Suprapubic skin (tissue), 4 donors: Measurements from ENCODE around the gene CLSTN2. TPM values are rescaled to one million over a fixed set of nuclear protein-coding genes. Genes with fewer than 3 reads are reported as not detected.
A peak's percentile ranks its signal among the peaks of the same experiment; 100 is the strongest.

ENCODE experiments used
- DNase-seq, 2 donors: peaks; one replicate each; pipeline ENCODE4 v3.0.0-alpha.2; 2019; ENCODE audit warnings: low spot score in 2 of 2
- H3K27ac ChIP-seq: fragments of 200-600 bp; sonication (generic); one replicate; pipeline ENCODE4 v1.5.1; 2019
- H3K27me3 ChIP-seq: fragments of 200-600 bp; sonication (generic); one replicate; pipeline ENCODE4 v1.5.1; 2019
- H3K36me3 ChIP-seq: fragments of 200-600 bp; sonication (generic); one replicate; pipeline ENCODE4 v1.5.1; 2019
- H3K4me1 ChIP-seq: fragments of 200-600 bp; sonication (generic); one replicate; pipeline ENCODE4 v1.5.1; 2019
- H3K4me3 ChIP-seq: fragments of 200-600 bp; sonication (generic); one replicate; pipeline ENCODE4 v1.5.1; 2019; ENCODE audit warnings: mild to moderate bottlenecking
- H3K9me3 ChIP-seq: fragments of 200-600 bp; sonication (generic); one replicate; pipeline ENCODE4 v1.5.1; 2019
- CTCF ChIP-seq, 2 donors: fragments of 200-600 bp in 1 of 2; fragments of 450-650 bp in 1 of 2; sonication (generic) in 1 of 2; IDR thresholded peaks; one replicate each; pipeline ENCODE4 v1.5.1; 2016 to 2019; ENCODE audit warnings: antibody characterized with exemption in 2 of 2, mild to moderate bottlenecking in 1 of 2, moderate library complexity in 1 of 2
- EP300 ChIP-seq: sonication (generic); formaldehyde crosslinking; IDR thresholded peaks from one replicate; pipeline ENCODE4 v1.6.1; 2017; ENCODE audit warnings: antibody characterized with exemption
- POLR2A ChIP-seq, 2 donors: fragments of 450-650 bp; IDR thresholded peaks; one replicate each; pipeline ENCODE4 v1.6.1; 2017; ENCODE audit warnings: antibody characterized with exemption in 2 of 2, mild to moderate bottlenecking in 2 of 2, moderate library complexity in 2 of 2
- POLR2AphosphoS5 ChIP-seq, 3 donors: sonication (generic); formaldehyde crosslinking; IDR thresholded peaks; one replicate each; pipeline ENCODE4 v1.6.1; 2017; ENCODE audit warnings: antibody characterized with exemption in 3 of 3
- WGBS: methylation state at CpG from one replicate; pipeline ENCODE4 v1.1.5; 2018; 5-methylcytosine and 5-hydroxymethylcytosine counted together
- total RNA-seq, 4 donors: library from RNA; depleted of rRNA; stranded (reverse); fragments of >200 nt; gene quantifications; one replicate each; pipeline ENCODE4 v1.1.0, GENCODE V29; 2016

Gene CLSTN2
- total RNA-seq, result 10 to 100 TPM in 1 of 4 donors, 1 to 10 TPM in 3; 4.3 to 14.1 (median 7.4) TPM

GRCh38 chr3:139935016-139935865, at the start of gene CLSTN2:
CLSTN2 (plus strand) TSS chr3:139935185.
- no peak within 1 kb of the TSS for H3K27ac ChIP-seq
- peak; percentile 76 to 84 for DNase-seq
- 0% methylated on average over 1 of the region's 89 CpGs for WGBS
- peak within 1 kb of the TSS; percentile 60 for H3K4me3 ChIP-seq
- H3K9me3 ChIP-seq, result no peaks in the 10 kb centered on the region
- TF ChIP-seq CTCF (IDR thresholded peaks at IDR 0.05), result no peak
- no peak for TF ChIP-seq POLR2A (IDR thresholded peaks at IDR 0.05)
- no peak for TF ChIP-seq POLR2AphosphoS5 (IDR thresholded peaks at IDR 0.05)
- no peak for TF ChIP-seq EP300
- peaks cover 38% of the 10 kb centered on the region for H3K27me3 ChIP-seq
- no peaks in the 10 kb centered on the region for H3K36me3 ChIP-seq
- H3K4me1 ChIP-seq, result peaks cover 23% of the 10 kb centered on the region

- H3K27ac ChIP-seq, result no peak overlapping the region
- H3K4me3 ChIP-seq, result no peak overlapping the region
- no peaks in the 10 kb centered on the region for H3K36me3 ChIP-seq
- no peaks in the 10 kb centered on the region for H3K4me1 ChIP-seq
- H3K27me3 ChIP-seq, result no peaks in the 10 kb centered on the region
- peaks cover 6% of the 10 kb centered on the region for H3K9me3 ChIP-seq
- no peak for TF ChIP-seq POLR2A (IDR thresholded peaks at IDR 0.05)
- no peak for TF ChIP-seq POLR2AphosphoS5 (IDR thresholded peaks at IDR 0.05)
- no peak for TF ChIP-seq EP300
- no peak for TF ChIP-seq CTCF (IDR thresholded peaks at IDR 0.05)
- no peak for DNase-seq
Observed at GRCh38 chr3:139887431-139887830, 47.6 kb upstream of the CLSTN2 start.

DNA sequence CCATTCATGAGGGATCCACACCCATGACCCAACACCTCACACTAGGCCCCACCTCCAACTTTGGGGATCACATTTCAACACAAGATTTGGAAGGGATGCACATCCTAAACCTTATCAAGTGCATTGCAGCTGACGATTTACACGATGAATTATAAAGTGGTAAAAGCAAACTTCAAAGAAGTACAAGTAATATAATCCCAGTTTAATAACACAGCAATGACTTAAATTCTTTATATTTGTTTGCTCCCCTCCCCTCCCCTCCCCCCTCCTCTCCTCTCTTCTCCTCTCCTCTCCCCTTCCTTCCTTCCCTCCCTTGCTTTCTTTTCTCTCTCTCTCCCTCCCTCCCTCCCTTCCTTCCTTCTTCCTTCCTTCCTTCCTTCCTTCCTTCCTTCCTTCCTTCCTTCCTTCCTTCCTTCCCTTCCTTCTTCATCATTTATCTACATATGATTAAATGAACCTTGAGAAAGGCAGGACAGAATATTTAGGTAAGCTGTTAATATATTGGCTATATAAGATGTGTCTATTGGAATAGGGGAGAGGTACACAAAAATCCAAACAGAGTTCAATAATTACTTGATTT, 46.3 kb upstream of the CLSTN2 start:
- Histone ChIP-seq H3K4me1 (no peaks in the 10 kb centered on the region), H3K27me3 (no peaks in the 10 kb centered on the region), H3K9me3 (no peaks in the 10 kb centered on the region), H3K36me3 (no peaks in the 10 kb centered on the region), H3K4me3 (no peak overlapping the region), H3K27ac (no peak overlapping the region)
- no peak for DNase-seq
- WGBS, result 84% methylated on average over 2 of the region's 2 CpGs
- TF ChIP-seq CTCF (IDR thresholded peaks at IDR 0.05) (no peak), POLR2A (IDR thresholded peaks at IDR 0.05) (no peak), EP300 (no peak), POLR2AphosphoS5 (IDR thresholded peaks at IDR 0.05) (no peak)

GRCh38 chr3:139893267-139893962, 41.6 kb upstream of the CLSTN2 start:
- no peak for DNase-seq
- 70% methylated on average over 2 of the region's 2 CpGs for WGBS
- TF ChIP-seq CTCF (IDR thresholded peaks at IDR 0.05) (no peak), POLR2A (IDR thresholded peaks at IDR 0.05) (no peak), POLR2AphosphoS5 (IDR thresholded peaks at IDR 0.05) (no peak), EP300 (no peak)
- Histone ChIP-seq H3K27me3 (no peaks in the 10 kb centered on the region), H3K4me3 (no peak overlapping the region), H3K36me3 (no peaks in the 10 kb centered on the region), H3K27ac (peak overlapping the region; percentile 46), H3K9me3 (no peaks in the 10 kb centered on the region), H3K4me1 (no peaks in the 10 kb centered on the region)
